ENCODE results near the gene ZAR1L.

DNA sequence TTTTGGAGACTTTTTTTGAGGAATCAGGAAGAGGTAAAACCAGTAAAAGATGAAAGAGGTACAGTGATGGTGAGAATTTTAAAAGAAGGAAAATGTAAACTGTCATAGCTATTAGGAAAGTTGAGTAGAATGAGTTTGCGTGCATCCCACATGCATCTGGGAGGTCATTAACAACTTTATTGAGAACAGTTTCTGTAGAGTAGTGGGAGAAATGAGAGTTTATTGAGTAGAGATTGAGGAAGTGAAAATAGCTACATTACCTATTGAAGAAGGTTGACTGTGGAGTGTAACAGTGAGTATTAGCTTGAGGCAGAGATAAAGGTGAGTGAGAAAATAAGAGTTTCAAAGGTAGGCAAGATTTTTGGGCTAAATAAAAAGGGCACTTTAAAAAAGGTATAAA is 38.9 kb upstream of the ZAR1L start:
- TF ChIP-seq MXI1 (conservative IDR thresholded peaks at IDR 0.05; ENCODE audit: poor library complexity, severe bottlenecking) (no peak), CTCF (IDR thresholded peaks at IDR 0.05; ENCODE audit: poor library complexity, severe bottlenecking) (no peak), EP300 (conservative IDR thresholded peaks at IDR 0.05; ENCODE audit: poor library complexity, severe bottlenecking) (no peak), POLR2AphosphoS5 (IDR thresholded peaks at IDR 0.05) (no peak)

Measured in neural cell (in vitro differentiated cells).